Renal pelvis (tissue), 4 donors: ENCODE data around the gene MRPL22. TPM values are rescaled to one million over a fixed set of nuclear protein-coding genes. Genes with fewer than 3 reads are reported as not detected.
"Not testable (repeated sequence)": the region's sequence is repeated elsewhere in the genome, so short reads cannot be mapped to it uniquely, and the experiment has no call there.

Source experiments
- DNase-seq: peaks from one replicate; pipeline ENCODE4 v3.0.0-alpha.2; 2013
- polyA plus RNA-seq, 3 donors: library from polyadenylated mRNA; unstranded; fragments of 120-200 nt; gene quantifications; one replicate each; pipeline ENCODE4 v1.2.1, GENCODE V29; 2013; ENCODE audit not compliant: insufficient read length in 3 of 3

MRPL22 gene
- polyA plus RNA-seq, 3 donors = 44.4 to 49.0 (median 46.4) TPM

- no peak for DNase-seq
Measured at GRCh38 chr5:154972476-154973080, 31.7 kb downstream of the MRPL22 start.

- not testable (repeated sequence) for DNase-seq
Measured at GRCh38 chr5:154976082-154976481, 35.2 kb downstream of the MRPL22 start.

GRCh38 chr5:154977409-154977808 lies 36.5 kb downstream of the MRPL22 start:
- no peak for DNase-seq

- not testable (repeated sequence) for DNase-seq
Measured at GRCh38 chr5:154978294-154978693, 37.4 kb downstream of the MRPL22 start.

- no peak for DNase-seq
Measured at GRCh38 chr5:154984946-154985516, 44.2 kb downstream of the MRPL22 start.

- no peak for DNase-seq
Measured at GRCh38 chr5:154986151-154986550, 45.3 kb downstream of the MRPL22 start.

- DNase-seq = no peak
Measured at GRCh38 chr5:154989626-154990025, 48.8 kb downstream of the MRPL22 start.

- DNase-seq = no peak
Measured at GRCh38 chr5:154993461-154993860, 52.6 kb downstream of the MRPL22 start.

GRCh38 chr5:154995679-154996078 lies 54.8 kb downstream of the MRPL22 start:
- DNase-seq = no peak

GRCh38 chr5:154997746-154998145 lies 56.9 kb downstream of the MRPL22 start:
- no peak for DNase-seq

GRCh38 chr5:154999865-155000264 lies 59.0 kb downstream of the MRPL22 start:
- no peak for DNase-seq

GRCh38 chr5:155001523-155001922 lies 60.6 kb downstream of the MRPL22 start:
- no peak for DNase-seq

GRCh38 chr5:155002722-155003121 lies 61.8 kb downstream of the MRPL22 start:
- not testable (repeated sequence) for DNase-seq

GRCh38 chr5:155004138-155004744 lies 63.4 kb downstream of the MRPL22 start:
- DNase-seq = no peak

- DNase-seq = not testable (repeated sequence)
Measured at GRCh38 chr5:155006265-155006664, 65.4 kb downstream of the MRPL22 start.

- no peak for DNase-seq
Measured at GRCh38 chr5:155008669-155009068, 67.8 kb downstream of the MRPL22 start.

GRCh38 chr5:155010881-155011280 lies 70.0 kb downstream of the MRPL22 start:
- no peak for DNase-seq

- no peak for DNase-seq
Measured at GRCh38 chr5:155013526-155013925, 72.7 kb downstream of the MRPL22 start, which contains the start of gene KIF4B. KIF4B (plus strand) TSS chr5:155013755; CDS start chr5:155013860, 105 bp downstream.

GRCh38 chr5:155015239-155015638 lies 74.4 kb downstream of the MRPL22 start:
- no peak for DNase-seq

GRCh38 chr5:155017610-155018009 lies 76.7 kb downstream of the MRPL22 start:
- DNase-seq = no peak
